Central memory CD4-positive, alpha-beta T cell (primary cell): Measurements from ENCODE around the gene PGLYRP3.
A peak's percentile ranks its signal among the peaks of the same experiment; 100 is the strongest.

Experiments used
- DNase-seq: peaks from one replicate; pipeline ENCODE4 v3.0.0; 2022
- total RNA-seq, 3 experiments: gene quantifications; one replicate each; lab custom pipeline; 2026; lab: John Stamatoyannopoulos, UW

Gene PGLYRP3, protein sequence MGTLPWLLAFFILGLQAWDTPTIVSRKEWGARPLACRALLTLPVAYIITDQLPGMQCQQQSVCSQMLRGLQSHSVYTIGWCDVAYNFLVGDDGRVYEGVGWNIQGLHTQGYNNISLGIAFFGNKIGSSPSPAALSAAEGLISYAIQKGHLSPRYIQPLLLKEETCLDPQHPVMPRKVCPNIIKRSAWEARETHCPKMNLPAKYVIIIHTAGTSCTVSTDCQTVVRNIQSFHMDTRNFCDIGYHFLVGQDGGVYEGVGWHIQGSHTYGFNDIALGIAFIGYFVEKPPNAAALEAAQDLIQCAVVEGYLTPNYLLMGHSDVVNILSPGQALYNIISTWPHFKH
- total RNA-seq, result 0 reads per million in 3 experiments

DNA sequence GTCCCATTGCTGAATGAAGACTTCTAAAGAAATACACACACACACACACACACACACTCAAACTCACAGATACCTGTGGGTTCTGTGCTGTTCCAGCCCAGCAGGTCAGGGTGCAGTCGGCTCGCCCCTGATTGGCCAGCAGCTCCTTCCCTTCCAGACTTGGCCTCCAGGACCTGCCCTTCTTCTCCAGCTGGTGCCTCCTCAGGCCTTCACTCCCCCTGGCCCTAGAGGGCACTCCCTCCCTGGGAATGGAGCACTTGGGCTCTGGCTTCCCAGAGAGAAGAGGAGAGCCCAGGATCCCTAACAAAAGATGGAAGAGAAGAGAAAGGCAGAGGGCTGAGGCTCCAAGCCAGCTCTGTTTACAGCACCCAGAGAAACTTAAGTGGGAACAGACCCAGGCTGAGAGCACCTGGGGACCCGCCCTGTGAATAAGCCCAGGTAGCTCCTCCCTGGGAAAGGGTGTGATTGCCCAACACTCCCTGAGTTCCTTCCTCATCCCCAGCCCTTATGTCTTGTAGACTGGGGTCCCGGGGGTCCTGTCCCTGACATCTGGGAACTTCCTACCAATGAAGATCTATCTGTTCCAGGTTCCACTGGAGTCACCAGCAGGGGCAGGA is at the start of gene PGLYRP3:
Gene PGLYRP3, minus strand, starts transcription at position 383 of the 617 bp plus-strand sequence. CDS start 2,287 bp downstream, outside the sequence.
- DNase-seq, result no peak

DNA sequence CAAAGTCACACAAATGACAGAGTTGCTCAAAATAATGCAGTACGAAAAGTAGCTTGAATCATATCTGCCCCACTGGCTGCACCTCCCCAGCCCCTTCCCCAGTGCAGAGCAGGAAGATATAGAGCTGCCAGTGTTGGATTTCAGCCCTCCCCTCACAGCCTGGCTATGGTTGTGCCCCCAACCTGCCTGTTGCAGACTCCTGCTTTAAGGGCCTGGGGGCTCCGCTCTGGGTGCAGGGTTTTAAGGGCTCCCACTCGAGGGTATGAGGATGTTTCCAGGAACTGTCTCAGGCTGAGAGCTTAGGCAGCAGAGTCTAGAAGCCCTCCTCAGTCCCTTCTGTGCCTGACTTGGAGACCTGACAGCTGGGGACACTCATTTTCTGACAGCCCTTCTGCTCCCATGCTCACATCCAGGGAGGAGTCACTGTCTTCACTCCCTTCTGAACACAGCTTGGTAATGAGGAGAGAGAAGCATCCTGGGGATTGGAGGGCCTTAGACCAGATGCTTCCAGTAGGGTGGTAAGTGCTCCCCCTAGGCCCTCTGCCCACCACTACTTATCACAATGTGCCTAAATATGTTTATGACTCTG is 49.5 kb upstream of the PGLYRP3 start:
- no peak for DNase-seq

DNA sequence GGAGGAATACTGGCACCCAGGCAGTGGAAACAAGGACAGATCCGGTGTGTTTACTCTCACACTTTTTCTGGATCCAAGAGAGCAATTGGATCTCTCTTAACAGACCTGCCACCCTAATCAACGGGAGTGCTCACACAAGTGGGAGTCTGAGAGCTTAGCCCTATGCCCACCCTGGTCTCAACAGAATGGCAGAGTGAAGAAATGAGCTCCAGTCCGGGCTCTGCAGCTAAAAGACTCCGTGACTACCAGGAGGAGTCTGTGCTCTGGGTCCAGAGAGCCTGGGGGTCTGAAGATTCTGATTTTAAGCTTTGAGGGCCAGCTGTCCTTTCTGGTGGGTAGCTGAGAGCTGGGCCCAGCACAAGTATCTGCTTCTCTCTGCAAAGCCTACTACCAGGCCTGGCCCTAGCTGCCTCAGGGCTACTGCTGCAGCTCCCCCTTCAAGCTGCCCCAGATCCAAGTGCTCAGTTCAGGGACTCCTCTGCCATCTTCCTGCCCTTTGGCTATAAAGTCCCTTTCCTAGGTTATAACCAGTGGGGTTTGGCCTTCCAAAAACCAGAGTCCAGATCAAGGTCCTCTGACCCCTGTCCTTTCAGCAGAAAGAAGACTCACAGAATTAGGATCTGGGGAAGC is 48.8 kb upstream of the PGLYRP3 start:
- no peak for DNase-seq

DNA sequence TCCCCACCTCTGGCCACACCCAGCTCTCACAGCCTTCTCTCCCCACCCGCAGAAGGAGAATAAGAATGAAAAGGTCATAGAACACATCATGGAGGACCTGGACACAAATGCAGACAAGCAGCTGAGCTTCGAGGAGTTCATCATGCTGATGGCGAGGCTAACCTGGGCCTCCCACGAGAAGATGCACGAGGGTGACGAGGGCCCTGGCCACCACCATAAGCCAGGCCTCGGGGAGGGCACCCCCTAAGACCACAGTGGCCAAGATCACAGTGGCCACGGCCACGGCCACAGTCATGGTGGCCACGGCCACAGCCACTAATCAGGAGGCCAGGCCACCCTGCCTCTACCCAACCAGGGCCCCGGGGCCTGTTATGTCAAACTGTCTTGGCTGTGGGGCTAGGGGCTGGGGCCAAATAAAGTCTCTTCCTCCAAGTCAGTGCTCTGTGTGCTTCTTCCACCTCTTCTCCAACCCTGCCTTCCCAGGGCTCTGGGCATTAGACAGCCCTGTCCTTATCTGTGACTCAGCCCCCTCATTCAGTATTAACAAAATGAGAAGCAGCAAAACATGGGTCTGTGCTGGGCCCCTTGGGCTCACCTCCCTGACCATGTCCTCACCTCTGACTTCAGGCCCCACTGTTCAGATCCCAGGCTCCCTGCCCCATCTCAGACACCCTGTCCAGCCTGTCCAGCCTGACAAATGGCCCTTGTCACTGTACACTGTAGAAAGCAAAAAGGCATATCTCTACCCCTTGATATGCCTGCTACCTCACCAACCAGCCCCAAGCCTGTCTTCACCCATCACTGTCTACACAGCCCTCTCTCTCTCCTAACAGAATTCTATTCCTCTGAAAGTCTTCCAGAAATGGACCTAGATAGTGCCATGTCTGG is 48.1 kb upstream of the PGLYRP3 start:
- DNase-seq, result no peak

DNA sequence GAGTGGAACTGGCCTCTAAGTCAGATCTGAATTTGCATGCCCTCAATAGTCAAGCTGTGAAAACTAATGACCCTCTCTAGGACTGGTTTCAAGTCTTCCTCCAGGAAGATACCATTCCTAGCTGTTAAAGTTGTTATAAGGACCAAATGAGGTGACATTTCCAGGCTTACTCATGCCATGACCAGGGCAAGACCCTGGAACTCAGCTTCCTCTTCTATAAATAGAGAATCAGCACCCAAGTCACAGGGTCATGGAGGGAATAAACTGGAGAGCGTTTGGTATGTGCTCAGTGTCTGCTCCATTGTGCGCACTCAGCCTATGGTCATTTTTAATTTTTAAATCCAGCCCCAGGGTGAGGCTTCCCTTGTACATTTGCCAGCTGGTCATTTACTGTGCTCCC is 47.4 kb upstream of the PGLYRP3 start:
- DNase-seq, result no peak

DNA sequence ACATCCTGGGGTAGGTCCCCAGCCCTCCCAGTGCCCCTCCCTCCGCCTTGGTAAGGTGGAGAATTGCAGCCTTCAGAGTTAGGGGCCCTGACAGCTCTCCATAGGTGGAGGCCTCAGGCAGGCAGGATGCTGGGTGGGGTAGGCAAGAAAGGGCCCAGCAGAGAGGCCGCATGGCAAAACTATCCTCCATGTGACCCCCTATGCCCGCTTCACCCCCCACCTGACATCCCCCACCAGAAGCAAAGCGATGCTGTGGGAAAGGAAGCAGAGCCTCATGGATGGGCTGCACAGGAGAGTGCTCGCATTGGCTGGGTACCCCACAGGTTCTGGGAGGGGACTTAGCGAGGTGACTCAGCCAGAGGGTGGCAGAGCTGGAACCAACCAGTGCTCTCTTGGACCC is 46.5 kb upstream of the PGLYRP3 start:
- no peak for DNase-seq

DNA sequence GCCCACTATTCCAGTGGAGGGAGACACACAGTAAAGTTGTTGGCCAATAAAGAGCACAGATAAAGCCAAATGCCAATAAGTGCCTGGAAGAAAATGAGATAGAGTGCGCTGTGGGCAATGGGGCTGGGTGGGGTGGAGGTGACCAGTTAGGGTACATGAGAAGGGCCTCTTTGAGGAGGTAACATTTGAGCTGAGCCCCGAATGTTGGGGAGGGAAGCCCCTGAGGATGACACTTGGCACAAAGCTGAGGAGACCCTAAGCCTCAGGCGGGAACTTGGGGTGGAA is 45.9 kb upstream of the PGLYRP3 start:
- no peak for DNase-seq

DNA sequence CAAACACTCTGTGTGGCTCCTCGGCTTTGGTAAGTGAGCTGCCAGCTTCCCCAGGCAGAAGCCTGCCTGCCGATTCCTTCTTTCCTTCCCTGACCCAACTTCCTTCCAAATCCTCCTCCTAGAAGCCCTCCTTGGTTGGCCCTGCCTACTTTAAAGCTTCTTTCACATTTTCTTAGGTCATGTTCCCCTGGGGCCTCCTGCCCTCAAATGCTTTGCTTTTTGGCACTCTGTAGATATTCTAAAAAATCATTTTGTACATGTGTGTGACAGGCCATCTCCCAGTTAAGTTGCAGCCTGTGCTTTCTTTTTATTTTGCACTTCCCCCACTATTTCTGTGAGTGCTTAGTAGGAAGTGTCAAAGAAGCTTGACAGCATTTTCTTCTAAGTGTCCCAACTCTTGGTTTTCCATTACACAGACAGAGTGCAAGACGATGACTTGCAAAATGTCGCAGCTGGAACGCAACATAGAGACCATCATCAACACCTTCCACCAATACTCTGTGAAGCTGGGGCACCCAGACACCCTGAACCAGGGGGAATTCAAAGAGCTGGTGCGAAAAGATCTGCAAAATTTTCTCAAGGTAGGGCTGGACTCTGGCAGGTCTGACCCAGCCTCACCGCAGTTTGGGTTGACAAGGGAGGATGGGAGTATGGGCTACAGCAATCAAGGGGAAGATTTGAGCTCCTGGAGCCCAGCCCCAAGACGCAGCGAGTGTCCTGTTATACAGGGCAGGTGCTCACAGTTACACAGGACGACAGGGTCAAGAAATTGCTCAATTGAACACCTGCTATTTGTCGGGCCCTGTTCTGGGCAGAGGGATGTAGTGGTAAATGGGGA is 45.3 kb upstream of the PGLYRP3 start, which contains the start of gene S100A9:
Gene S100A9, plus strand, starts transcription at position 2 of the 838 bp plus-strand sequence. Its CDS starts 430 bp downstream, at position 432.
- DNase-seq, result no peak

DNA sequence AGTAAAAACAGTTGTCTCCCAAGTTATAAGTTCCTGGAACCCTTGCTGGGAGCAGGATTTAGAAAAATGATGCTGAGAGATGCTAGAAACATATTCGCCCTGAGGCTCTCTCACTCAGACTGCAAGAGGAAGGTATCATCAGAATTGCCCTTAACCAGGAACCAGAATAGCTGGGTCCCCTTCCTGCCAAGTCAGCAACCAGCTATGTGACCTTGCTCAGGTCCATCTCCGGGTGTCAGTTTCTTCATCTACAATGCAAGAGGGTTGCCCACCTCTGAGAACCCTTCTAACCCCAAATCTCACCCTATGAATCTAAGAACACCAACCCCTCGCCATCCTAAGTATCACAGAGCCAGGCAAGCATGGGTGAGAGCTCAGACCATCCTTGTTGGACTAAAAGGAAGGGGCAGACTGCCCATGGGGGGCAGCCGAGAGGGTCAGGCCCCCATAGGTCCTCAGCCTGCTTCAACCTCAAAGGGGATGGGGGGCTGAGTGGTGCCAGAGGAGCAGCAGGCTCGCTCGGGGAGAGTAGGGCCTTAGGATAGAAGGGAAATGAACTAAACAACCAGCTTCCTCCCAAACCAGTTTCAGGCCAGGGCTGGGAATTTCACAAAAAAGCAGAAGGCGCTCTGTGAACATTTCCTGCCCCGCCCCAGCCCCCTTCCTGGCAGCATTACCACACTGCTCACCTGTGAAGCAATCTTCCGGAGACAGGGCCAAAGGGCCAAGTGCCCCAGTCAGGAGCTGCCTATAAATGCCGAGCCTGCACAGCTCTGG is 44.5 kb upstream of the PGLYRP3 start:
- DNase-seq, result no peak

DNA sequence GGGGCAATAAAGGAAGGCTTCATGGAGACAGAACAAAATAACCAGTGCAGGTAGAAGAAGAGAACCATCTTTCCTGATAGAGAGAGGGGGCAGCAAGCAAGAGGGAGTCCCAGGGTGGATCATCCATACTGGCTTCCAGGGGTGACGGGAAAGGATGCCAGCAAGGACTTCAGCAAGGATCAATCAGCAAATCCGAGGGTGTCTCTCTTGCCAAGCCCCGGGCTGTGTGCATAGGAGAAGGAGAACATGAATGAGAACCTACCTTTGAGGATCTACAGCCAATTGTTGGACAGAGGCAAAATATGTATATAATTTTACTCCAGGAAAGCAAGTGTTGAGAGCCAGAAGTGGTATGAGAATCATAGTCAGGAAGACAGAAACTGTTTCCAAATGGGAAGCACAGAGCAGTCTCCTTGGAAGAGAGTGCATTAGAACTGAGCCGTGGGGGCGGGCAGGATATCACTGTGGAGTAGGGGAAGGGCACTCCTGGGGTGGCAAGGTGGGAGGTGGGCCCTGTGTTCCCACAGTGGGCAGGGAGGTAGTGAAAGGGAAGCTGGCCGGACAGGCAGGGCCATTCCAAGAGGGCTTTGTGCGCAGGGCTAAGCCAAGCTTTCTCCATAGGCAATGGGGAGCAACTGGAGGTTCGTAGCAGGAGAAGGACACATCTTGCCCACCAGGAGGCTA is 43.8 kb upstream of the PGLYRP3 start:
- DNase-seq, result no peak

DNA sequence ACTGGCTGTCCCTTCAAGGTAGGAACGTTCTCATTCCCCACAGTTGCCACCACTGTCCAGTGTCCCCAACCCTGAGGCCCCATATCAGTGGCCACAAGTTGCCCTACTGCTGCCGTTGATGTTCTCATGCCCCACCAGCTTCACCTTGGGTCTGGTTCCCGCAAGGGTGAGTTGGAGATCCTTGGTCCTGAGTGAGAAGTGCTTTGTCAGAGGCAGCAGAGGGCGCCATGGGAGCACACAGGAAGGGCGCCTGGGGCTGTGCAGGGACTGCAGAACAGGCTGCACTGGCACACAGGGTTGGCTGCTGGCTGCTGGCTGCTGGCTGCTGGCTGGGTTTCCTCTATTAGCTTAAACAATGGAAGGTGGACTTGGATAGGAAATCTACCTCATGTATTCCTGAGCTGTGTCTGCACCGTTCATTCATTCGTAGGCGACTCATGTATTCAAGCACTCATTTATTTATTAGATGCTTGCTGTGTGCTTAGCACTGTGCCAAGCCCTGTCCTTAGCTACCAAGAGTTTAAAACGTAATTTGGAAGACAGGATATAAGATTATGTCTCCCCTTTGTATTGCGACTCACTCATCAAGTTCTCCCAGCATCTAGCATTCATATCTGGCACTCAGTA is 42.8 kb upstream of the PGLYRP3 start:
- DNase-seq, result peak; percentile 27

DNA sequence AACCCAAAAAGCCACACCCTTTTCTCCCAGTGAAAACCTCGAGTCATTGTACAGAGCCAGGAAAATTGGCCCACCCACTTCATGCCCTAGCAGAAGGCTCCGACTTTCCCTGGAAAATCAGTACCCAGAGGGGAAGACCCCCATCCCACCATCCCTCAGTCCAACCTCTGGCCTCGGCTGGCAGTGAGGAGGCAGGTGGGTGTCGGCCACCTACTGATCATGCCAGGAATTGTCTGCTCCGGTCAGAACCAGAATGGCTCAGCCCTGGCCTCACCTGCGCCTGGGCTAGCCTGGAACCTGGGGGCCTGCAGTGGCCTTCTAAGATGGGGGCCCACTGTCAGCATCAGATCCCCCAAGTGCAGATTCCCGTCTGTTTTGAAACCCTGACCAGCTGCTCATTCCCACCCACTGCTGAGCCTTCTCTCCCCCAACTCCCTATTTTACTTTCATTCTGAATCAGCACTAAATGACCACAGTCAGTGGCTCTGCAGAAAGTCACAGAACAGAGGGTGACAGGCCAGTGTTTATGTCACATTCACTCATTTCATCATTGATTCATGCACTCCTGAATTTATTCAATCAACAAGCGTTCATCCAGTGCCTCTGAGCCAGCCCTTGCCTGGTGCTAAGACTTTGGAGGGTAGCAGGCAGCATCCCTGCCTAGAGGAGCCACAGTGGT is 41.9 kb upstream of the PGLYRP3 start:
- DNase-seq, result no peak

DNA sequence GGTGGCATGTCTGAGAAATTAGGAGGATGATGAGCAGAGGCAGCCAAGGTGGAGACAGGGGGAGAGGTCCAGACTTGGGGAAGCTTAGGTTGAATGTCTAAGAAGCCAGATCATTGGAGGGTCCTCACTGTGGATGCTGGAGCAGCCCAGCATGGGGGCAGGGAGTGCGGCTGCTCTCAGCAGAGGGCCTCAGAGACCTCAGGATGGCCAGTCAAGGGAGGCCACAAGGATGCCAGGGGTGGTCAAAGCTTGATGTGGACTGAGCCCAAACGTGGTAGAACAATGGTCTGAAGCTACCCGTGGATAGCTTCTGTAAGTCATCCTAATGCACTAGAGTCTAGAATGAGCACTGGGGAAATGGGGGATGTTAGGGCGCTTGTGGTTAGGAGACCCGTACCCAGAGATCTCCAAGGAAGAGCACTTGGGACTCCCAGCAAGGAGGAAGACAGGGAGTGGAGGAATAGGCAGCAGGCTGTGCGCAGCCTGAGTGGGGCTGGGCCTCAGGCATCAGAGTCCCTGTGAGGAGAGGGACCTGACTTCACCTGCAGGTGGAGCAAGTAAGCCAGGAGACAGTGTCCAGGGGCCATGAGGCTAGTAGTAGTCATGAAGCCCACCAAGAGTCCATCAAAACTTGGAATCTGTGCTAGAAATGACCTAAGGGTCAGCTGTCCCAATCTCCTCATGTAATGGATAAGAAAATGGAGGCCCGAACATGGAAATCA is 40.6 kb upstream of the PGLYRP3 start:
- no peak for DNase-seq

DNA sequence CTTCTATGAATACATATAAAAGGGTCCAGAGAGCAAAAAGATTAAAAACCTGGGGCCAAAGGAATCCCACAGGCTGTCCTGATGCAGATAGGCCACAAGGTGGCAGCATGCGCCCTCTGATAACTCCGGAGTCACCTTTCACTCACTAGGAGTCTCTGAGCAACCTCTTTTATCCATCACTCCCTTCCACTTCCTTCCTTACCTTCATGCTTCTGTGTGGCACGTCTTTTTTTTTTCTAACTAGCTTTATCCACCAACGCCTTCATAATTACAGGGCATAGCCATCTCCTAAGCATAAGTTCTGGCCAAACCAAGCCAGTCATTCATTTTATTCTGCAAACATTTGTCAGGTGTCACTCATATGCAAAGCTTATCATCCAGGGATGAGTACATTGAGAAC is 39.8 kb upstream of the PGLYRP3 start:
- peak; percentile 44 for DNase-seq

DNA sequence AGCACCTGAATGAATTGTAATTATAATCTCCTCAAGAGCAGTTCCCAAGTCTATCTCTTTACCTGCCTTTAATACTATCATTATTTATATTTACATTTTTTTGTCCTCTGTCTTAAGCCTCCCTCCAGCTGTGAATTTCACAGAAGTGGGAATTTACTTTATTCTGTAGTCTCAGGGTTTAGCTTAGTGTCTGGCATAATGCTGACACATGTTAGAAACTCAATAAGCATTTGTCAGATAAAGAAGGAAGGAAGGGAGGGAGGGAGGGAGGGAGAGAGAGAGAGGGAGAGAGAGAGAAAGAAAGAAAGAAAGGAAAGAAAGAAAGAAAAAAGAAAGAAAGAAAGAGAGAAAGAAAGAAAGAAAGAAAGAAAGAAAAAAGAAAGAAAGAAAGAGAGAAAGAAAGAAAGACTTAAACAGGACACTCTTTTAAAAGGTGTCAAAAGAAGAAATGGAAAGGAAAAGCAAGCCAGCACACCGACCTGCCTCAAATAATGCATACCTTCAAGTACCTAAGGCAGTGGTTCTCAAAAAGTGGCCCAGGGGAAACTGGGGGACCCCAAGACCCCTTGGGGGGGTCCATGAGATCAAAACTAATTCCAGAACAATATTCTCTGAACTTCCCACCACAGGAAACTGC is 37.7 kb upstream of the PGLYRP3 start:
- DNase-seq, result no peak

DNA sequence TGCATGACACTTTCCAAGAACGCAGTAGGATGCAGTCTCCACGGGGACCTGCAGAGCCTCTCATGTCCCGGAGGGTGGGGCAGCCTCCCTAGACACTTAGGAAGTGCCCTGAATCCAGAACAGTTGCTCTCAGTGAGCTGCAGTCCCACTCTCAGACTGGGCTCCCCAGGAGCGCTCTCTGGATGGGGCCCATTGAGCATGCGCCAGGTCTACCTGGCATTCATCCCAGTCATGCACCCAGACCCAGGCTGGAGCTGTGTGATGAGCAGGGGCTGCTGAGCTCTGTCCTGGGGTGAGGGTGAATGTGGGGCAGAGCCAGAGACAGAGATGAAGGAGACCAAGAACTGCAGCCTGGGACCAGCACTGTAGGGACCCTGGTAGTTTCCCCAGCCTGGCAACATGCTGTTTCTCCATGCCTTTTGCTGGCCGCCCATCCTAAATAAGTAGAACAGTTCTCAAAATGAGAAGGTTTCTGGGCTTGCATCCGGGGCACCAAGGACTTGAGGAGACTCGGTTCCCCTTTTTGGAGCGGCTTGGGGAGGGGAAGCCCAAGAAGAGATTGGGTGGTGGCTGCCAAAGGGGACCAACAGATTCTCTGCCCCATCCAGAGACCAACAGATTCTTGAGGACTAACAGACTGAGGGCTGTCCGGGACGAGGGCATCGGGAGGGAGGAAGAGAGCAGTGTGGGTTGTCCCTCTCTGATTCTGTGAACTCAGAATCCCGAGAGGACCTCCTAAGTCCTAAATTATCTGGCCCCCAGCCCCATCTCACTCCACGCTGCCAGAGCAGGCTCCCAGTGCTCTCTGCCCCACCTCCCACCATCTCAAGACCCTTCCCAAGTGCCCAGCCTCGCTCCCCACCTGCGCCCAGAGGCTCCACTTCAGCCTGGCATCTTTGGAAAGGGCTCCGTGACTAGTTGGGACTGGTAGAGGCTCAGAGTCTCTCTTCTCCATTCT is 36.9 kb upstream of the PGLYRP3 start:
- DNase-seq, result no peak
